Suprapubic skin (tissue), 4 donors: ENCODE measurements around the gene CYP27A1.

Experiments
- EP300 ChIP-seq: sonication (generic); formaldehyde crosslinking; IDR thresholded peaks from one replicate; pipeline ENCODE4 v1.6.1; 2017; ENCODE audit warnings: antibody characterized with exemption
- POLR2A ChIP-seq, 2 donors: fragments of 450-650 bp; IDR thresholded peaks; one replicate each; pipeline ENCODE4 v1.6.1; 2017; ENCODE audit warnings: antibody characterized with exemption in 2 of 2, mild to moderate bottlenecking in 2 of 2, moderate library complexity in 2 of 2
- POLR2AphosphoS5 ChIP-seq, 3 donors: sonication (generic); formaldehyde crosslinking; IDR thresholded peaks; one replicate each; pipeline ENCODE4 v1.6.1; 2017; ENCODE audit warnings: antibody characterized with exemption in 3 of 3
- TF ChIP-seq, protein P1 (sequence below), 2 donors: fragments of 200-600 bp in 1 of 2; fragments of 450-650 bp in 1 of 2; sonication (generic) in 1 of 2; IDR thresholded peaks; one replicate each; pipeline ENCODE4 v1.5.1; 2016 to 2019; ENCODE audit warnings: antibody characterized with exemption in 2 of 2, mild to moderate bottlenecking in 1 of 2, moderate library complexity in 1 of 2

DNA sequence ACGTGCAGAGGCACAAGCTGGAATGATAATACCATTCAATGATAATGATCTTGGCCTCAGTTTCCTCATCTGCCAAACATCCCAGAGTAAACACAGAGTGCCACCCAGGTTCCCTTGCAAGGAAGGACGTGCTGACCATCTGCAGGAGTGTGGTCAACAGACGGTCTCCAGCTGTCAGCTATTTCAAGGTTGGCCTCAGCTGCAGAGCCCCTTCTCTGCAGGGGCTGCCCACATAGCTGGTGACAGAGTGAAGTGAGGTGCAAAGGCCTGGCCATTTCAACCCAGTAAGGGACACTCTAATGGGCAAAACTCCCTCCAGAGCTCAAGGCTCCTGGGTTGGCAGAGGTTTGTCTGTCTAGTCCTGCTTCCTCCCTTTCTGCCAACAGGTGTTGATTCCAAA, 69.3 kb downstream of the CYP27A1 start:
- TF ChIP-seq POLR2A (IDR thresholded peaks at IDR 0.05): no peak
- TF ChIP-seq, protein P1, sequence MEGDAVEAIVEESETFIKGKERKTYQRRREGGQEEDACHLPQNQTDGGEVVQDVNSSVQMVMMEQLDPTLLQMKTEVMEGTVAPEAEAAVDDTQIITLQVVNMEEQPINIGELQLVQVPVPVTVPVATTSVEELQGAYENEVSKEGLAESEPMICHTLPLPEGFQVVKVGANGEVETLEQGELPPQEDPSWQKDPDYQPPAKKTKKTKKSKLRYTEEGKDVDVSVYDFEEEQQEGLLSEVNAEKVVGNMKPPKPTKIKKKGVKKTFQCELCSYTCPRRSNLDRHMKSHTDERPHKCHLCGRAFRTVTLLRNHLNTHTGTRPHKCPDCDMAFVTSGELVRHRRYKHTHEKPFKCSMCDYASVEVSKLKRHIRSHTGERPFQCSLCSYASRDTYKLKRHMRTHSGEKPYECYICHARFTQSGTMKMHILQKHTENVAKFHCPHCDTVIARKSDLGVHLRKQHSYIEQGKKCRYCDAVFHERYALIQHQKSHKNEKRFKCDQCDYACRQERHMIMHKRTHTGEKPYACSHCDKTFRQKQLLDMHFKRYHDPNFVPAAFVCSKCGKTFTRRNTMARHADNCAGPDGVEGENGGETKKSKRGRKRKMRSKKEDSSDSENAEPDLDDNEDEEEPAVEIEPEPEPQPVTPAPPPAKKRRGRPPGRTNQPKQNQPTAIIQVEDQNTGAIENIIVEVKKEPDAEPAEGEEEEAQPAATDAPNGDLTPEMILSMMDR (IDR thresholded peaks at IDR 0.05): no peak
- no peak for TF ChIP-seq POLR2AphosphoS5 (IDR thresholded peaks at IDR 0.05)
- TF ChIP-seq EP300: no peak
